CD14-positive monocyte (primary cell): ENCODE data around the gene NAGS. TPM values are rescaled to one million over a fixed set of nuclear protein-coding genes. Genes with fewer than 3 reads are reported as not detected.

Experiments
- DNase-seq, 3 donors: peaks; one replicate each; pipeline ENCODE4 v3.0.0-alpha.2; 2011 to 2022
- H2AFZ ChIP-seq: 2 replicates; pipeline ENCODE4 v1.6.0; 2012; ENCODE audit warnings: mild to moderate bottlenecking, low read depth, low read length, inconsistent platforms; ENCODE audit not compliant: insufficient read depth, poor library complexity, severe bottlenecking
- H3K27ac ChIP-seq, 2 donors: 1 replicate in 1 of 2; 2 replicates in 1 of 2; pipeline ENCODE4 v1.5.1; 2012 to 2013; ENCODE audit warnings: low read length in 2 of 2, control low read depth in 1 of 2, inconsistent platforms in 1 of 2, low read depth in 1 of 2, mild to moderate bottlenecking in 1 of 2
- H3K27me3 ChIP-seq, 2 donors: one replicate each; pipeline versions ENCODE4 v1.6.0 to v1.6.1; 2011 to 2013; ENCODE audit warnings: low read length in 2 of 2; ENCODE audit not compliant: control insufficient read depth in 2 of 2, insufficient read depth in 2 of 2
- H3K36me3 ChIP-seq, 2 donors: replicated peaks in 1 of 2; 1 replicate in 1 of 2; 2 replicates in 1 of 2; pipeline versions ENCODE4 v1.5.1 to v1.6.1; 2012 to 2013; ENCODE audit warnings: low read length in 2 of 2, control low read depth in 1 of 2, inconsistent platforms in 1 of 2, mild to moderate bottlenecking in 1 of 2; ENCODE audit not compliant: insufficient read depth in 2 of 2, control insufficient read depth in 1 of 2
- H3K4me1 ChIP-seq, 2 donors: 1 replicate in 1 of 2; 2 replicates in 1 of 2; pipeline versions ENCODE4 v1.5.1 to v1.6.1; 2012 to 2013; ENCODE audit warnings: low read length in 2 of 2, control low read depth in 1 of 2, inconsistent platforms in 1 of 2, mild to moderate bottlenecking in 1 of 2, moderate library complexity in 1 of 2; ENCODE audit not compliant: insufficient read depth in 2 of 2, control insufficient read depth in 1 of 2
- H3K4me2 ChIP-seq: replicated peaks from 2 replicates; pipeline ENCODE3; 2012; ENCODE audit warnings: low read length, moderate library complexity, mild to moderate bottlenecking; ENCODE audit not compliant: poor library complexity, severe bottlenecking; ENCODE audit errors: extremely low read depth
- H3K4me3 ChIP-seq, 3 experiments: fragments of 200-600 bp in 1 of 3; sonication (generic) in 1 of 3; replicated peaks in 1 of 3; 1 replicate in 2 of 3; 2 replicates in 1 of 3; pipeline ENCODE4 v1.5.1; 2011 to 2013; ENCODE audit warnings: low read length in 3 of 3, mild to moderate bottlenecking in 3 of 3, control low read depth in 2 of 3, low read depth in 2 of 3, inconsistent platforms in 1 of 3, moderate library complexity in 1 of 3
- H3K79me2 ChIP-seq: 2 replicates; pipeline ENCODE4 v1.6.0; 2012; ENCODE audit warnings: mild to moderate bottlenecking, control low read depth, inconsistent platforms, low read length, moderate library complexity; ENCODE audit not compliant: insufficient read depth
- H3K9ac ChIP-seq: 2 replicates; pipeline ENCODE4 v1.6.0; 2017; ENCODE audit warnings: low read length, mild to moderate bottlenecking; ENCODE audit not compliant: insufficient read depth, poor library complexity, severe bottlenecking
- H3K9me3 ChIP-seq, 2 donors: replicated peaks in 1 of 2; 1 replicate in 1 of 2; 2 replicates in 1 of 2; pipeline versions ENCODE4 v1.5.1 to v1.6.1; 2012 to 2013; ENCODE audit warnings: low read length in 2 of 2, control low read depth in 1 of 2; ENCODE audit not compliant: control insufficient read depth in 1 of 2, insufficient read depth in 1 of 2
- H4K20me1 ChIP-seq: 2 replicates; pipeline ENCODE4 v1.6.0; 2012; ENCODE audit warnings: mild to moderate bottlenecking, low read length, control low read depth, moderate library complexity; ENCODE audit not compliant: insufficient read depth
- H3K27ac Mint-ChIP-seq, 7 donors: one replicate each; pipeline ENCODE4 v1.8.0; 2020; ENCODE audit warnings: mild to moderate bottlenecking in 7 of 7, mixed read lengths in 7 of 7, moderate library complexity in 6 of 7, inconsistent platforms in 2 of 7
- H3K27me3 Mint-ChIP-seq, 3 donors: one replicate each; pipeline ENCODE4 v1.8.0; 2021 to 2022; ENCODE audit warnings: low read depth in 3 of 3, mild to moderate bottlenecking in 3 of 3, mixed read lengths in 3 of 3, moderate library complexity in 3 of 3, inconsistent platforms in 1 of 3
- H3K36me3 Mint-ChIP-seq, 2 donors: one replicate each; pipeline ENCODE4 v1.8.0; 2020; ENCODE audit warnings: mixed read lengths in 2 of 2, inconsistent platforms in 1 of 2, mild to moderate bottlenecking in 1 of 2
- H3K4me1 Mint-ChIP-seq: one replicate; pipeline ENCODE4 v1.8.0; 2020; ENCODE audit warnings: mild to moderate bottlenecking, mixed read lengths
- H3K4me3 Mint-ChIP-seq, 2 donors: one replicate each; pipeline ENCODE4 v1.8.0; 2020; ENCODE audit warnings: mild to moderate bottlenecking in 2 of 2, mixed read lengths in 2 of 2, moderate library complexity in 1 of 2
- H3K9me3 Mint-ChIP-seq, 7 donors: one replicate each; pipeline ENCODE4 v1.8.0; 2020 to 2022; ENCODE audit warnings: mixed read lengths in 7 of 7, mild to moderate bottlenecking in 6 of 7, moderate library complexity in 6 of 7, inconsistent platforms in 2 of 7
- WGBS: methylation state at CpG from one replicate; pipeline ENCODE4 v1.1.5; 2013; ENCODE audit warnings: missing lambda C conversion rate; ENCODE audit not compliant: insufficient coverage; 5-methylcytosine and 5-hydroxymethylcytosine counted together
- intact Hi-C, 2 donors: fragments of 100-400 bp; cut with micrococcal nuclease; formaldehyde crosslinking; loops; one replicate each; pipeline versions ENCODE4 v1.15.0 to v1.15.1; 2023
- polyA plus RNA-seq, 3 donors: library from polyadenylated mRNA; depleted of rRNA in 1 of 3; unstranded in 2 of 3; stranded (reverse) in 1 of 3; fragments of 300-500 nt in 2 of 3; fragments of >200 nt in 1 of 3; fragmentation: Illumina TruSeq in 2 of 3; gene quantifications; 1 replicate in 2 of 3; 2 replicates in 1 of 3; pipeline ENCODE4 v1.2.3, GENCODE V29; 2012 to 2021
- TF ChIP-seq, protein P1 (sequence below): fragments of 200-600 bp; IDR thresholded peaks from one replicate; pipeline ENCODE4 v1.8.0; 2022; ENCODE audit warnings: antibody characterized with exemption, mild to moderate bottlenecking

NAGS gene
- polyA plus RNA-seq, 3 donors = 0.65 to 0.93 (median 0.84) TPM

DNA sequence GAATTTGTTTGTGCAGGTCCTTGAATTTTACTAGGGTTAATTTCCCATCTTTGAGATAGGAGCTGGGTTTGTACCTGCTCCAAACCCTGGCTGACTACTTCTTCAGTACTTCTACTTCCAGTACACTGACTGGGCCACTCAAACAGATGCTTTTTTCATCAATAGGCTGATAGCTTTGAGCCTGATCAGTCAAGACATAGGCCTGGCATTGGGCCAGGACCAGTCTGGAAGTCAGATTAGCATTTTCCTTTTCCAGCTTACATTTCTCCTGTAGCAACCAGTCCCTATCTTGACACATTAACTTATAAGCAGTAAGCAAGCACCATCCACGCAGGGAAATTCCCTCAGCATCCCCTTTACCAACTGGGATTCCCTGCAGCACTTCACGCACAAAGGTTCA is 17.8 kb downstream of the NAGS start:
- Histone ChIP-seq H2AFZ (no peak overlapping the region), H3K27ac (no peak overlapping the region), H3K4me1 (no peaks in the 10 kb centered on the region), H4K20me1 (no peaks in the 10 kb centered on the region), H3K9me3 (no peaks in the 10 kb centered on the region), H3K9ac (no peak overlapping the region), H3K4me3 (no peak overlapping the region), H3K79me2 (no peaks in the 10 kb centered on the region), H3K4me2 (no peak overlapping the region), H3K36me3 (peaks cover 4 to 27% of the 10 kb centered on the region in 2 donors), H3K27me3 (no peaks in the 10 kb centered on the region)
- Mint-ChIP-seq H3K36me3 (peaks cover 28 to 34% of the 10 kb centered on the region in 2 donors), H3K27me3 (peaks cover 0 to 2% (median 0%) of the 10 kb centered on the region in 3 donors), H3K4me3 (no peak overlapping the region), H3K27ac (no peak overlapping the region), H3K9me3 (no peaks in the 10 kb centered on the region), H3K4me1 (no peaks in the 10 kb centered on the region)
- intact Hi-C loops = no loop called here
- 100% methylated on average over 2 of the region's 2 CpGs for WGBS
- no peak for DNase-seq
- TF ChIP-seq, protein P1, sequence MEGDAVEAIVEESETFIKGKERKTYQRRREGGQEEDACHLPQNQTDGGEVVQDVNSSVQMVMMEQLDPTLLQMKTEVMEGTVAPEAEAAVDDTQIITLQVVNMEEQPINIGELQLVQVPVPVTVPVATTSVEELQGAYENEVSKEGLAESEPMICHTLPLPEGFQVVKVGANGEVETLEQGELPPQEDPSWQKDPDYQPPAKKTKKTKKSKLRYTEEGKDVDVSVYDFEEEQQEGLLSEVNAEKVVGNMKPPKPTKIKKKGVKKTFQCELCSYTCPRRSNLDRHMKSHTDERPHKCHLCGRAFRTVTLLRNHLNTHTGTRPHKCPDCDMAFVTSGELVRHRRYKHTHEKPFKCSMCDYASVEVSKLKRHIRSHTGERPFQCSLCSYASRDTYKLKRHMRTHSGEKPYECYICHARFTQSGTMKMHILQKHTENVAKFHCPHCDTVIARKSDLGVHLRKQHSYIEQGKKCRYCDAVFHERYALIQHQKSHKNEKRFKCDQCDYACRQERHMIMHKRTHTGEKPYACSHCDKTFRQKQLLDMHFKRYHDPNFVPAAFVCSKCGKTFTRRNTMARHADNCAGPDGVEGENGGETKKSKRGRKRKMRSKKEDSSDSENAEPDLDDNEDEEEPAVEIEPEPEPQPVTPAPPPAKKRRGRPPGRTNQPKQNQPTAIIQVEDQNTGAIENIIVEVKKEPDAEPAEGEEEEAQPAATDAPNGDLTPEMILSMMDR = no peak

DNA sequence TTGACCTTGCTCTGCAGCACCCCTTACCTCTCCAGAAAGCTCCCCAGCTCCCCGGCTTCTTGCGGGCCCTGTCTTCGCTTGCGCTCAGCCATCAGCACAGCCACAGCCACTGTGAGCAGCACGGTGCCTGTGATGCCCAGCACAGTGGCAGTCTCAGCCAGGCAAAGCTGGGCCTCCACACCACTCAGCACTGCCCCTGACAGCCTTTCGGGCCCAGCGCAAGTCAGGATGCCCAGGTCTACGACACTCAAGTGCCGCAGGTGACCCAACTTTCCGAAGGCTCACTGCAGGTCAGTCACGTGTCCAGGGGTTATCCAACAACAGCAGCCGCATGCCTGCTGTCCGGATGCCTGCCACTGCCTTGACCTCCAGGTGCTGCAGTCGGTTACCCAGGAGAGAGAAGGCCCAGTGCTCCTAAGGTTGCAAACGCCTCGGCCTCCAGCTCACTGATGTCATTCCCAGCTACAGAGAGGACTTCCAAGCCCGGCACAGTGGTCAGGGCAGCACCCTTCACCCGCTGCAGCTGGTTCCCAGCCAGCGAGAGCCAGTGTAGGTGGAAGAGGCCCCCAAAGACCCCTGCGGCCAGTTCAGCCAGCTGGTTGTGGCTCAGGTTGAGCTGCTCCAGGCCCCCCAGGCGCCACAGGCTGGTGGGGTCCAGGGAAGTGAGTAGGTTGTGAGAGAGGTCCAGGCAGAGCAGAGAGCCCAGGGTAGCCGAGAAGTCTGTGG is 19.3 kb downstream of the NAGS start:
- no peaks in the 10 kb centered on the region for H3K79me2 ChIP-seq
- TF ChIP-seq, protein P1 = no peak
- H3K36me3 ChIP-seq = peaks cover 5 to 36% of the 10 kb centered on the region in 2 donors
- Mint-ChIP-seq H3K36me3 (peaks cover 32 to 34% of the 10 kb centered on the region in 2 donors), H3K27me3 (peaks cover 0 to 2% (median 0%) of the 10 kb centered on the region in 3 donors), H3K27ac (peak overlapping the region in 1 of 7 donors; percentile 46), H3K4me1 (no peaks in the 10 kb centered on the region), H3K4me3 (no peak overlapping the region), H3K9me3 (no peaks in the 10 kb centered on the region)
- no peak overlapping the region for H3K4me3 ChIP-seq
- no peaks in the 10 kb centered on the region for H4K20me1 ChIP-seq
- intact Hi-C loops = no loop called here
- WGBS = 96% methylated on average over 21 of the region's 22 CpGs
- no peak overlapping the region for H3K4me2 ChIP-seq
- H2AFZ ChIP-seq = no peak overlapping the region
- DNase-seq = no peak
- no peaks in the 10 kb centered on the region for H3K27me3 ChIP-seq
- H3K4me1 ChIP-seq = no peaks in the 10 kb centered on the region
- no peak overlapping the region for H3K9ac ChIP-seq
- H3K27ac ChIP-seq = no peak overlapping the region
- H3K9me3 ChIP-seq = no peaks in the 10 kb centered on the region
